Esophagus muscularis mucosa (tissue), 4 donors: ENCODE measurements around the gene FNIP2. TPM values are rescaled to one million over a fixed set of nuclear protein-coding genes. Genes with fewer than 3 reads are reported as not detected.
"Not testable (repeated sequence)": the region's sequence is repeated elsewhere in the genome, so short reads cannot be mapped to it uniquely, and the experiment has no call there.

Experiments
- DNase-seq: peaks from one replicate; pipeline ENCODE4 v3.0.0-alpha.2; 2017; ENCODE audit errors: extremely low spot score
- H3K27ac ChIP-seq, 4 donors: fragments of 200-600 bp; sonication (generic); replicated peaks in 1 of 4; 1 replicate in 3 of 4; 2 replicates in 1 of 4; pipeline ENCODE4 v1.5.1; 2016 to 2019; ENCODE audit warnings: mild to moderate bottlenecking in 1 of 4
- H3K27me3 ChIP-seq, 4 donors: fragments of 200-600 bp; sonication (generic); one replicate each; pipeline versions ENCODE4 v1.5.1 to v1.6.0; 2016 to 2019
- H3K36me3 ChIP-seq, 4 donors: fragments of 200-600 bp; sonication (generic); one replicate each; pipeline ENCODE4 v1.5.1; 2016 to 2019
- H3K4me1 ChIP-seq, 4 donors: fragments of 200-600 bp; sonication (generic); one replicate each; pipeline ENCODE4 v1.5.1; 2016 to 2019
- H3K4me3 ChIP-seq, 4 donors: fragments of 200-600 bp; sonication (generic); 1 replicate in 2 of 4; 2 replicates in 2 of 4; pipeline ENCODE4 v1.5.1; 2016 to 2019; ENCODE audit warnings: mild to moderate bottlenecking in 4 of 4, moderate library complexity in 1 of 4
- H3K9me3 ChIP-seq, 4 donors: fragments of 200-600 bp; sonication (generic); 1 replicate in 3 of 4; 2 replicates in 1 of 4; pipeline ENCODE4 v1.5.1; 2016 to 2019
- CTCF ChIP-seq, 3 experiments: fragments of 200-600 bp in 2 of 3; fragments of 450-650 bp in 1 of 3; sonication (generic) in 2 of 3; IDR thresholded peaks; one replicate each; pipeline ENCODE4 v1.5.1; 2017 to 2019; ENCODE audit warnings: antibody characterized with exemption in 3 of 3, mild to moderate bottlenecking in 2 of 3, moderate library complexity in 1 of 3
- EP300 ChIP-seq: sonication (generic); formaldehyde crosslinking; IDR thresholded peaks from one replicate; pipeline ENCODE4 v1.6.1; 2017; ENCODE audit warnings: antibody characterized with exemption
- POLR2A ChIP-seq: fragments of 450-650 bp; IDR thresholded peaks from one replicate; pipeline ENCODE4 v1.6.1; 2017; ENCODE audit warnings: antibody characterized with exemption, moderate library complexity, mild to moderate bottlenecking, low read depth
- POLR2AphosphoS5 ChIP-seq, 2 donors: sonication (generic); formaldehyde crosslinking; IDR thresholded peaks; one replicate each; pipeline ENCODE4 v1.6.1; 2017; ENCODE audit warnings: antibody characterized with exemption in 2 of 2
- WGBS: methylation state at CpG from one replicate; pipeline ENCODE4 v1.1.5; 2018; 5-methylcytosine and 5-hydroxymethylcytosine counted together
- intact Hi-C: fragments of 100-400 bp; cut with DNase I; formaldehyde crosslinking; loops from one replicate; pipeline ENCODE4 v1.15.1; 2023
- total RNA-seq, 4 donors: library from RNA; depleted of rRNA; stranded (reverse); fragments of >200 nt; gene quantifications; one replicate each; pipeline versions ENCODE4 v1.1.0 to v1.2.1, GENCODE V29; 2016

FNIP2 gene
- total RNA-seq, 4 donors from 2014 or later = 80.0 to 97.7 (median 87.4) TPM

GRCh38 chr4:158873795-158874401 is 105.1 kb downstream of the FNIP2 start:
- DNase-seq = no peak
- Histone ChIP-seq H3K4me3 (no peak overlapping the region), H3K4me1 (peaks cover 12 to 41% (median 27%) of the 10 kb centered on the region in 4 donors), H3K27me3 (no peaks in the 10 kb centered on the region), H3K36me3 (peaks cover 15 to 94% (median 56%) of the 10 kb centered on the region in 4 donors), H3K27ac (peak overlapping the region in 2 of 4 donors; percentile 12 to 14), H3K9me3 (no peaks in the 10 kb centered on the region)
- TF ChIP-seq POLR2AphosphoS5 (IDR thresholded peaks at IDR 0.05) = peak in 1 of 2 donors; percentile 26
- no peak for TF ChIP-seq POLR2A
- 64% methylated on average over 4 of the region's 4 CpGs for WGBS
- intact Hi-C loops = no loop called here

GRCh38 chr4:158875026-158875425 is 106.2 kb downstream of the FNIP2 start:
- peaks cover 12 to 41% (median 26%) of the 10 kb centered on the region in 4 donors for H3K4me1 ChIP-seq
- no peak for TF ChIP-seq POLR2AphosphoS5 (IDR thresholded peaks at IDR 0.05)
- TF ChIP-seq EP300 = no peak
- no peak for TF ChIP-seq POLR2A
- TF ChIP-seq CTCF (IDR thresholded peaks at IDR 0.05) = no peak
- intact Hi-C loops = no loop called here
- peaks cover 8 to 90% (median 51%) of the 10 kb centered on the region in 4 donors for H3K36me3 ChIP-seq
- H3K27me3 ChIP-seq = no peaks in the 10 kb centered on the region
- no peak overlapping the region for H3K27ac ChIP-seq
- 92% methylated on average over 4 of the region's 4 CpGs for WGBS
- no peaks in the 10 kb centered on the region for H3K9me3 ChIP-seq
- H3K4me3 ChIP-seq = no peak overlapping the region
- DNase-seq = no peak

- Histone ChIP-seq H3K27me3 (no peaks in the 10 kb centered on the region), H3K4me1 (peaks cover 12 to 38% (median 21%) of the 10 kb centered on the region in 4 donors), H3K36me3 (peaks cover 4 to 90% (median 47%) of the 10 kb centered on the region in 4 donors), H3K4me3 (no peak overlapping the region), H3K9me3 (no peaks in the 10 kb centered on the region), H3K27ac (no peak overlapping the region)
- intact Hi-C loops = no loop called here
- 88% methylated on average over 1 of the region's 1 CpG for WGBS
- no peak for DNase-seq
- TF ChIP-seq CTCF (IDR thresholded peaks at IDR 0.05) = no peak
- TF ChIP-seq POLR2AphosphoS5 (IDR thresholded peaks at IDR 0.05) = no peak
Observed at GRCh38 chr4:158875455-158875854, 106.6 kb downstream of the FNIP2 start.

GRCh38 chr4:158877069-158877468 is 108.2 kb downstream of the FNIP2 start:
- DNase-seq = no peak
- intact Hi-C loops = no loop called here
- Histone ChIP-seq H3K27me3 (no peaks in the 10 kb centered on the region), H3K27ac (no peak overlapping the region), H3K4me1 (peaks cover 3 to 22% (median 9%) of the 10 kb centered on the region in 4 donors), H3K4me3 (no peak overlapping the region), H3K9me3 (no peaks in the 10 kb centered on the region), H3K36me3 (peaks cover 0 to 86% (median 46%) of the 10 kb centered on the region in 4 donors)
- TF ChIP-seq POLR2A (no peak), CTCF (IDR thresholded peaks at IDR 0.05) (no peak), EP300 (no peak), POLR2AphosphoS5 (IDR thresholded peaks at IDR 0.05) (no peak)
- WGBS = 95% methylated on average over 4 of the region's 4 CpGs

- Histone ChIP-seq H3K4me1 (peaks cover 11 to 17% (median 15%) of the 10 kb centered on the region in 4 donors), H3K36me3 (peaks cover 0 to 56% (median 37%) of the 10 kb centered on the region in 4 donors)
- not testable (repeated sequence) for H3K4me3 ChIP-seq, H3K9me3 ChIP-seq, DNase-seq, H3K27ac ChIP-seq, H3K27me3 ChIP-seq
- intact Hi-C loops = loop anchor here (10.0 kb wide), 1 partner anchor 123 kb away; no protein-coding TSS in a partner anchor
- over 99% methylated on average over 16 of the region's 30 CpGs for WGBS
Observed at GRCh38 chr4:158882142-158882541, 113.3 kb downstream of the FNIP2 start.
